Gastrocnemius medialis (tissue), 4 donors: ENCODE results near the gene VPS18. TPM values are rescaled to one million over a fixed set of nuclear protein-coding genes. Genes with fewer than 3 reads are reported as not detected.

ENCODE experiments used
- ATAC-seq, 2 donors: fragments of 150-250 bp; one replicate each; pipeline ENCODE4 v1.9.1; 2016
- DNase-seq, 2 donors: peaks; one replicate each; pipeline ENCODE4 v3.0.0-alpha.2; 2019
- H3K27ac ChIP-seq, 4 donors: fragments of 200-600 bp; sonication (generic); 1 replicate in 1 of 4; 2 replicates in 3 of 4; pipeline ENCODE4 v1.5.1; 2016 to 2018; ENCODE audit warnings: mild to moderate bottlenecking in 2 of 4, moderate library complexity in 1 of 4
- H3K27me3 ChIP-seq, 3 donors: fragments of 200-600 bp; sonication (generic) in 2 of 3; 1 replicate in 1 of 3; 2 replicates in 2 of 3; pipeline versions ENCODE4 v1.5.1 to v1.6.0; 2016 to 2019; ENCODE audit warnings: mild to moderate bottlenecking in 1 of 3, moderate library complexity in 1 of 3
- H3K36me3 ChIP-seq, 2 donors: fragments of 200-600 bp; sonication (generic) in 1 of 2; one replicate each; pipeline ENCODE4 v1.5.1; 2017 to 2018
- H3K4me1 ChIP-seq, 2 donors: fragments of 200-600 bp; sonication (generic) in 1 of 2; one replicate each; pipeline ENCODE4 v1.5.1; 2016 to 2017; ENCODE audit warnings: mild to moderate bottlenecking in 2 of 2
- H3K4me3 ChIP-seq, 4 donors: fragments of 200-600 bp; sonication (generic) in 3 of 4; 1 replicate in 1 of 4; 2 replicates in 3 of 4; pipeline ENCODE4 v1.5.1; 2016 to 2019; ENCODE audit warnings: mild to moderate bottlenecking in 2 of 4
- H3K9me3 ChIP-seq, 3 donors: fragments of 200-600 bp; sonication (generic) in 2 of 3; 1 replicate in 1 of 3; 2 replicates in 2 of 3; pipeline ENCODE4 v1.5.1; 2016 to 2019
- CTCF ChIP-seq, 5 experiments: fragments of 450-650 bp in 3 of 5; fragments of 200-600 bp in 2 of 5; sonication (generic) in 2 of 5; IDR thresholded peaks in 4 of 5; conservative IDR thresholded peaks in 1 of 5; 1 replicate in 4 of 5; 2 replicates in 1 of 5; pipeline ENCODE4 v1.5.1; 2016 to 2019; ENCODE audit warnings: antibody characterized with exemption in 5 of 5, mild to moderate bottlenecking in 3 of 5, moderate library complexity in 3 of 5
- POLR2A ChIP-seq, 2 donors: fragments of 450-650 bp; IDR thresholded peaks; one replicate each; pipeline ENCODE4 v1.6.1; 2017; ENCODE audit warnings: antibody characterized with exemption in 2 of 2, mild to moderate bottlenecking in 2 of 2, moderate library complexity in 2 of 2
- in situ Hi-C, 4 donors: fragments of 200-750 bp; cut with MboI; loops; one replicate each; pipeline versions ENCODE4 v1.15.0 to v1.8.0; 2017; ENCODE audit warnings: low sequenced_read_pairs in 4 of 4
- intact Hi-C: fragments of 100-400 bp; cut with DNase I; formaldehyde crosslinking; loops from one replicate; pipeline ENCODE4 v1.15.1; 2023; ENCODE audit warnings: low total_unique reads
- total RNA-seq, 4 donors: library from RNA; depleted of rRNA; stranded (reverse); fragments of >200 nt; gene quantifications; one replicate each; pipeline versions ENCODE4 v1.1.0 to v1.2.3, GENCODE V29; 2016

VPS18 gene
- total RNA-seq, 4 donors from 2014 or later = 18.5 to 26.1 (median 19.3) TPM

- no peak for TF ChIP-seq CTCF (IDR thresholded peaks at IDR 0.05 in 4 of 5, conservative IDR thresholded peaks at IDR 0.05 in 1 of 5)
- no peak for TF ChIP-seq POLR2A (IDR thresholded peaks at IDR 0.05)
- in situ Hi-C loops (no loop called here), intact Hi-C loops (no loop called here)
- H3K4me3 ChIP-seq = peak overlapping the region in 3 of 4 donors; percentile 22 to 32 (median 25)
- peaks cover 5 to 8% of the 10 kb centered on the region in 2 donors for H3K4me1 ChIP-seq
- no peaks in the 10 kb centered on the region for H3K9me3 ChIP-seq
- H3K27ac ChIP-seq = peak overlapping the region; percentile 47 to 74 (median 68)
- no peaks in the 10 kb centered on the region for H3K36me3 ChIP-seq
- DNase-seq (no peak), ATAC-seq (peak in 1 of 2 donors; percentile 25)
- no peaks in the 10 kb centered on the region for H3K27me3 ChIP-seq
Observed at GRCh38 chr15:40918146-40918798, 24.0 kb downstream of the VPS18 start.

GRCh38 chr15:40918799-40919392, 24.6 kb downstream of the VPS18 start:
- no peak for ATAC-seq
- Histone ChIP-seq H3K9me3 (no peaks in the 10 kb centered on the region), H3K27me3 (no peaks in the 10 kb centered on the region), H3K27ac (peak overlapping the region; percentile 47 to 74 (median 68)), H3K4me3 (peak overlapping the region in 2 of 4 donors; percentile 22 to 25), H3K4me1 (peaks cover 11 to 14% of the 10 kb centered on the region in 2 donors), H3K36me3 (no peaks in the 10 kb centered on the region)
- intact Hi-C loops (no loop called here), in situ Hi-C loops (no loop called here)
- DNase-seq = no peak
- TF ChIP-seq CTCF (IDR thresholded peaks at IDR 0.05 in 4 of 5, conservative IDR thresholded peaks at IDR 0.05 in 1 of 5) = no peak

GRCh38 chr15:40921949-40922607, 27.8 kb downstream of the VPS18 start:
- no peaks in the 10 kb centered on the region for H3K36me3 ChIP-seq
- H3K27me3 ChIP-seq = peaks cover 14 to 19% (median 18%) of the 10 kb centered on the region in 3 donors
- H3K9me3 ChIP-seq = no peaks in the 10 kb centered on the region
- no peak for TF ChIP-seq POLR2A (IDR thresholded peaks at IDR 0.05)
- TF ChIP-seq CTCF (IDR thresholded peaks at IDR 0.05 in 4 of 5, conservative IDR thresholded peaks at IDR 0.05 in 1 of 5) = no peak
- DNase-seq (no peak), ATAC-seq (no peak)
- no peak overlapping the region for H3K27ac ChIP-seq
- in situ Hi-C loops = no loop called here
- H3K4me1 ChIP-seq = peaks cover 26% of the 10 kb centered on the region in 2 donors
- no peak overlapping the region for H3K4me3 ChIP-seq
- intact Hi-C loops = no loop called here

GRCh38 chr15:40922608-40923005, 28.4 kb downstream of the VPS18 start:
- peaks cover 19 to 24% (median 23%) of the 10 kb centered on the region in 3 donors for H3K27me3 ChIP-seq
- ATAC-seq = no peak
- H3K36me3 ChIP-seq = no peaks in the 10 kb centered on the region
- H3K4me1 ChIP-seq = peaks cover 27 to 31% of the 10 kb centered on the region in 2 donors
- intact Hi-C loops (no loop called here), in situ Hi-C loops (no loop called here)
- no peak overlapping the region for H3K27ac ChIP-seq
- no peak overlapping the region for H3K4me3 ChIP-seq
- DNase-seq = no peak
- TF ChIP-seq POLR2A (IDR thresholded peaks at IDR 0.05) (no peak), CTCF (IDR thresholded peaks at IDR 0.05 in 4 of 5, conservative IDR thresholded peaks at IDR 0.05 in 1 of 5) (no peak)
- no peaks in the 10 kb centered on the region for H3K9me3 ChIP-seq
